SU-DHL-6 (cell line): ENCODE data around the gene ATAD2B.

Source experiments
- EZH2phosphoT487 ChIP-seq: fragments of 200-600 bp; sonication (generic), shearing (Covaris generic); conservative IDR thresholded peaks from 2 replicates; pipeline ENCODE4 v1.6.1; 2018; ENCODE audit warnings: mild to moderate bottlenecking, antibody characterized with exemption, low read length, moderate library complexity, mixed read lengths
- TF ChIP-seq, protein P1 (sequence below): fragments of 200-600 bp; sonication (generic); IDR thresholded peaks from one replicate; pipeline ENCODE4 v1.5.1; 2017; ENCODE audit warnings: antibody characterized with exemption, mild to moderate bottlenecking, low read length, moderate library complexity; ENCODE audit not compliant: insufficient read depth, poor library complexity, severe bottlenecking

GRCh38 chr2:23901966-23902846 is 24.7 kb downstream of the ATAD2B start:
- TF ChIP-seq, protein P1, sequence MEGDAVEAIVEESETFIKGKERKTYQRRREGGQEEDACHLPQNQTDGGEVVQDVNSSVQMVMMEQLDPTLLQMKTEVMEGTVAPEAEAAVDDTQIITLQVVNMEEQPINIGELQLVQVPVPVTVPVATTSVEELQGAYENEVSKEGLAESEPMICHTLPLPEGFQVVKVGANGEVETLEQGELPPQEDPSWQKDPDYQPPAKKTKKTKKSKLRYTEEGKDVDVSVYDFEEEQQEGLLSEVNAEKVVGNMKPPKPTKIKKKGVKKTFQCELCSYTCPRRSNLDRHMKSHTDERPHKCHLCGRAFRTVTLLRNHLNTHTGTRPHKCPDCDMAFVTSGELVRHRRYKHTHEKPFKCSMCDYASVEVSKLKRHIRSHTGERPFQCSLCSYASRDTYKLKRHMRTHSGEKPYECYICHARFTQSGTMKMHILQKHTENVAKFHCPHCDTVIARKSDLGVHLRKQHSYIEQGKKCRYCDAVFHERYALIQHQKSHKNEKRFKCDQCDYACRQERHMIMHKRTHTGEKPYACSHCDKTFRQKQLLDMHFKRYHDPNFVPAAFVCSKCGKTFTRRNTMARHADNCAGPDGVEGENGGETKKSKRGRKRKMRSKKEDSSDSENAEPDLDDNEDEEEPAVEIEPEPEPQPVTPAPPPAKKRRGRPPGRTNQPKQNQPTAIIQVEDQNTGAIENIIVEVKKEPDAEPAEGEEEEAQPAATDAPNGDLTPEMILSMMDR: no peak
- TF ChIP-seq EZH2phosphoT487: no peak
